ENCODE results near the gene FAAP24. TPM values are rescaled to one million over a fixed set of nuclear protein-coding genes. Genes with fewer than 3 reads are reported as not detected.
"Not testable (repeated sequence)": the region's sequence is repeated elsewhere in the genome, so short reads cannot be mapped to it uniquely, and the experiment has no call there.

Gene FAAP24
- polyA plus RNA-seq, 2 donors, result 0.51 to 1.7 TPM

- H3K27me3 ChIP-seq (ENCODE audit: control insufficient read depth in 1 of 2, insufficient read depth in 2 of 2, low read length in 2 of 2); H3K4me1 ChIP-seq (ENCODE audit: control insufficient read depth in 2 of 2, insufficient read depth in 2 of 2, low read length in 1 of 2); H3K9me3 ChIP-seq (ENCODE audit: control insufficient read depth in 2 of 2, insufficient read depth in 1 of 2, low read depth in 1 of 2, low read length in 1 of 2); H3K27ac ChIP-seq (ENCODE audit: low read depth in 2 of 2, low read length in 1 of 2); H3K36me3 ChIP-seq (ENCODE audit: control insufficient read depth in 2 of 2, insufficient read depth in 2 of 2, low read length in 1 of 2); H3K4me3 ChIP-seq (ENCODE audit: low read depth in 1 of 2, low read length in 2 of 2): not testable (repeated sequence)
- WGBS, 2 donors, result 89 to 90% methylated on average over 17 of the region's 17 CpGs
Observed at GRCh38 chr19:32995966-32996365, 23.9 kb downstream of the FAAP24 start.

DNA sequence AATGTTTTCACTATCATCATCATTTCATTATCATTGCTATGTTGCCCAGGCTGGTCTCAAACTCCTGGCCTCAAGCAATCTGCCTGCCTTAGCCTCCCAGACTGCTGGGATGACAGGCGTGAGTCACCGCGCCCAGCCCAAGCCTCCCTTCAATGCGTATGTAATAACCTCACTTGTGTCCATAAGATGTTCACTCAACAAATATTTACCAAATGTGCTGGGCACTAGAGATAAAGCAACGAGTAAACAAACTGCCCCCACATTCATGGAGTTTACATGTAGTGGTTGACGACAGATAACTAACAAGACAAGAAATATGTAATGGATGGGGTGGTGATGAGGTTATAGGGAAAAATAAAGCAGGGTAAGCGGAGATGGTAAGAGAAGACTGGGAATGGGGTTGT is 25.0 kb downstream of the FAAP24 start:
- 66 to 69% methylated on average over 7 of the region's 7 CpGs for WGBS, 2 donors
- not testable (repeated sequence) for H3K27ac ChIP-seq (ENCODE audit: low read depth in 2 of 2, low read length in 1 of 2)

GRCh38 chr19:32997716-32998355 is 25.8 kb downstream of the FAAP24 start:
- Histone ChIP-seq H3K27ac (ENCODE audit: low read depth in 2 of 2, low read length in 1 of 2) (no peak overlapping the region), H3K9me3 (ENCODE audit: control insufficient read depth in 2 of 2, insufficient read depth in 1 of 2, low read depth in 1 of 2, low read length in 1 of 2) (no peaks in the 10 kb centered on the region), H3K4me1 (ENCODE audit: control insufficient read depth in 2 of 2, insufficient read depth in 2 of 2, low read length in 1 of 2) (no peaks in the 10 kb centered on the region), H3K36me3 (ENCODE audit: control insufficient read depth in 2 of 2, insufficient read depth in 2 of 2, low read length in 1 of 2) (no peaks in the 10 kb centered on the region), H3K27me3 (ENCODE audit: control insufficient read depth in 1 of 2, insufficient read depth in 2 of 2, low read length in 2 of 2) (no peaks in the 10 kb centered on the region), H3K4me3 (ENCODE audit: low read depth in 1 of 2, low read length in 2 of 2) (no peak overlapping the region)
- WGBS, 2 donors, result 89 to 91% methylated on average over 14 of the region's 14 CpGs

More for the DNA sequence above, 25.0 kb downstream of the FAAP24 start:
- not testable (repeated sequence) for H3K27me3 ChIP-seq (ENCODE audit: control insufficient read depth in 1 of 2, insufficient read depth in 2 of 2, low read length in 2 of 2); H3K36me3 ChIP-seq (ENCODE audit: control insufficient read depth in 2 of 2, insufficient read depth in 2 of 2, low read length in 1 of 2); H3K4me1 ChIP-seq (ENCODE audit: control insufficient read depth in 2 of 2, insufficient read depth in 2 of 2, low read length in 1 of 2); H3K9me3 ChIP-seq (ENCODE audit: control insufficient read depth in 2 of 2, insufficient read depth in 1 of 2, low read depth in 1 of 2, low read length in 1 of 2); H3K4me3 ChIP-seq (ENCODE audit: low read depth in 1 of 2, low read length in 2 of 2)

DNA sequence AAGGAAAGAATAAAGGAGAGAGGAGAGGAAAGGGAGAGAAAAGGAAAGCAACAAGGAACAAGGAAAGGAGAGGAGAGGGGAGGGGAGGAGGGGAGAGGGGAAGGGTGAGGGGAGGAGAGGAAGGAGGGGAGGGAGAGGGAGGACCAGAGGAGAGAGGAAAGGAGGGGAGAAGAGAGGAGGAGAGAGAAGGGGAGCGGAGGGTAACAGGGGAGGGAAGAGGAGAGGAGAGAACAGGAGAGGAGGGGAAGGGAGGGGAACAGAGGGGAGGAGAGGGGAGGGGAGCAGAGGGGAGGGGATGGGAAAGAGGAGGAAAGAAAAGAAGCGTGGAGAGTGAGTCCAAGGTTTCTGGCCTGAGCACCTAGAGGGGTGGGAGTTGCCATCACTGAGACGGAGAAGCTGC is 26.7 kb downstream of the FAAP24 start:
- no peaks in the 10 kb centered on the region for H3K4me1 ChIP-seq (ENCODE audit: control insufficient read depth in 2 of 2, insufficient read depth in 2 of 2, low read length in 1 of 2)
- 84 to 91% methylated on average over 3 of the region's 3 CpGs for WGBS, 2 donors
- H3K27ac ChIP-seq (ENCODE audit: low read depth in 2 of 2, low read length in 1 of 2), result no peak overlapping the region
- no peaks in the 10 kb centered on the region for H3K36me3 ChIP-seq (ENCODE audit: control insufficient read depth in 2 of 2, insufficient read depth in 2 of 2, low read length in 1 of 2)
- H3K9me3 ChIP-seq (ENCODE audit: control insufficient read depth in 2 of 2, insufficient read depth in 1 of 2, low read depth in 1 of 2, low read length in 1 of 2), result no peaks in the 10 kb centered on the region
- H3K4me3 ChIP-seq (ENCODE audit: low read depth in 1 of 2, low read length in 2 of 2), result no peak overlapping the region
- no peaks in the 10 kb centered on the region for H3K27me3 ChIP-seq (ENCODE audit: control insufficient read depth in 1 of 2, insufficient read depth in 2 of 2, low read length in 2 of 2)

DNA sequence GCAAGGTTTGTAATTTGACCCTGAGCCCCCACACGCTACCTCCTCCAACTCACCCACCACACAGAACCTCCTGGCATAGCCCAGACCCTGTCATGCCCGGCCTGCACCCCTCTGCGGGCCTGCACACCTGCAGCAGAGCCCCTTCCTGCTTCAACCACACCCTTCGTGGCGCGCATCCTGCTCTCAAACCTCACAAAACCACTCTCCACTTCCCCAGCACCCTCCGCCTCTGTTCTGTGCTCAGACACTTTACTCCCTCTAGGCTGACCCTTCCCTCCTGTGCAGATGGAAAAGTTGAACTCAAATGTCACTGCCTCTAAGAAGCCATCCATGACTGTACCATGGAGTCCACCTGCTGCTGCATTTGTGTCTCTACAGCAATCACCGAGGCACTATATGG is 28.5 kb downstream of the FAAP24 start:
- Histone ChIP-seq H3K9me3 (ENCODE audit: control insufficient read depth in 2 of 2, insufficient read depth in 1 of 2, low read depth in 1 of 2, low read length in 1 of 2) (no peaks in the 10 kb centered on the region), H3K4me1 (ENCODE audit: control insufficient read depth in 2 of 2, insufficient read depth in 2 of 2, low read length in 1 of 2) (no peaks in the 10 kb centered on the region), H3K27ac (ENCODE audit: low read depth in 2 of 2, low read length in 1 of 2) (no peak overlapping the region), H3K27me3 (ENCODE audit: control insufficient read depth in 1 of 2, insufficient read depth in 2 of 2, low read length in 2 of 2) (no peaks in the 10 kb centered on the region), H3K36me3 (ENCODE audit: control insufficient read depth in 2 of 2, insufficient read depth in 2 of 2, low read length in 1 of 2) (no peaks in the 10 kb centered on the region), H3K4me3 (ENCODE audit: low read depth in 1 of 2, low read length in 2 of 2) (no peak overlapping the region)
- 80 to 87% methylated on average over 8 of the region's 8 CpGs for WGBS, 2 donors

DNA sequence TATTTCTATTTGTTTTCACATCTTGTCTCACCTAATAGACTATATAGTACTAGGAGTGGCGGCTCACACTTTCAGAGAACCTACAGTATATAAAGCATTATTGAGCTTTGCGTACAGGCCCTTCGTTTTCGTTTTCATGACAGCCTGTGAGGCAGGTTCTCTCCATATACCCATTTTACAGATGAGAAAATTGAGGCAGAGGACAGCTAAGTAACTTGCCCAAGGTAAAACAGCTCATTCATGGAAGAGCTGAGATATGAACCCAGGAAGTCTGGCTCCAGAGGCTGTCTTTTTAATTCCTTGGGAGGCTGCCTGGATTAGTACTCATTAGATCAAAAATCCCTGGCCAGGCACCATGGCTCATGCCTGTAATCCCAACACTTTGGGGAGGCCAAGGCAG is 28.9 kb downstream of the FAAP24 start:
- no peaks in the 10 kb centered on the region for H3K4me1 ChIP-seq (ENCODE audit: control insufficient read depth in 2 of 2, insufficient read depth in 2 of 2, low read length in 1 of 2)
- no peaks in the 10 kb centered on the region for H3K9me3 ChIP-seq (ENCODE audit: control insufficient read depth in 2 of 2, insufficient read depth in 1 of 2, low read depth in 1 of 2, low read length in 1 of 2)
- 89 to 94% methylated on average over 4 of the region's 4 CpGs for WGBS, 2 donors
- H3K27me3 ChIP-seq (ENCODE audit: control insufficient read depth in 1 of 2, insufficient read depth in 2 of 2, low read length in 2 of 2), result no peaks in the 10 kb centered on the region
- H3K36me3 ChIP-seq (ENCODE audit: control insufficient read depth in 2 of 2, insufficient read depth in 2 of 2, low read length in 1 of 2), result no peaks in the 10 kb centered on the region
- H3K27ac ChIP-seq (ENCODE audit: low read depth in 2 of 2, low read length in 1 of 2), result no peak overlapping the region
- no peak overlapping the region for H3K4me3 ChIP-seq (ENCODE audit: low read depth in 1 of 2, low read length in 2 of 2)

DNA sequence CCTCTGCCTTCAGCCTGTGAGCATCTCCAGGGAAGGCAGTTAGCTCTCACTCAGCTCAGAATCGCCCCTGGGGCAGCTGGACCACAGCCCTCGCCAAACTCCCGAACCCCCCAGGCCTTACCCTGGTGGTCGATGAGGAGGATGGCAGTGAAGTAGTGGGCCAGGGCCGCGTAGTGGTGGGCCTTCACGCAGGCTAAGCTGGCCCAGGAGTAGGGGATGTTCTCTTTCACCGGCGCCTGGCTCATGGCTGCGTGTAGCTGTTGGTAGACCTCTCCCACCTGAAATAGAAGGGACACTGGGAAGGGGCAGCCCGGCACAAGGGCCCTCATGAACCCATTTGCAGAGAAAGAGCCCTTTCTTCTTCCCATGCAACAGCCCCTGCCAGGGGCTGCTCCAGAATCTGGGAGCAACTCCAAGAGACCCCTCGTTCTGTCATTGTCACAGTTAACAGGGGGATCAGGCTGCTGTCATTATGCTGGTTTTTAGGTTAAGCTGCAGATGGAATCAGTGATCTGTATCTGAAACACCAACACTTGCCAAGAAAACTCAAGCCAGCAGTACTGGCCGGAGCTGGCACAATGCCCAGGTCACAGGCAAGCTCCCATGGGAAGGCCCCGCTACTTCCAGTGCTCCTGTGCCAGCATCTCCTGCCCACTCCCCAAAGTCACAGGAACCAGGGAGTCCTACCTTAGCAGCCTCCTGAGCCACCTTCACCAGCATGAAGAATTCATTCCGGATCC is 30.3 kb downstream of the FAAP24 start:
- H3K9me3 ChIP-seq (ENCODE audit: control insufficient read depth in 2 of 2, insufficient read depth in 1 of 2, low read depth in 1 of 2, low read length in 1 of 2); H3K27me3 ChIP-seq (ENCODE audit: control insufficient read depth in 1 of 2, insufficient read depth in 2 of 2, low read length in 2 of 2); H3K36me3 ChIP-seq (ENCODE audit: control insufficient read depth in 2 of 2, insufficient read depth in 2 of 2, low read length in 1 of 2); H3K4me3 ChIP-seq (ENCODE audit: low read depth in 1 of 2, low read length in 2 of 2); H3K27ac ChIP-seq (ENCODE audit: low read depth in 2 of 2, low read length in 1 of 2); H3K4me1 ChIP-seq (ENCODE audit: control insufficient read depth in 2 of 2, insufficient read depth in 2 of 2, low read length in 1 of 2): not testable (repeated sequence)
- 82 to 83% methylated on average over 15 of the region's 15 CpGs for WGBS, 2 donors

GRCh38 chr19:33003424-33004024 is 31.5 kb downstream of the FAAP24 start:
- not testable (repeated sequence) for H3K27ac ChIP-seq (ENCODE audit: low read depth in 2 of 2, low read length in 1 of 2); H3K4me1 ChIP-seq (ENCODE audit: control insufficient read depth in 2 of 2, insufficient read depth in 2 of 2, low read length in 1 of 2); H3K27me3 ChIP-seq (ENCODE audit: control insufficient read depth in 1 of 2, insufficient read depth in 2 of 2, low read length in 2 of 2); H3K4me3 ChIP-seq (ENCODE audit: low read depth in 1 of 2, low read length in 2 of 2); H3K36me3 ChIP-seq (ENCODE audit: control insufficient read depth in 2 of 2, insufficient read depth in 2 of 2, low read length in 1 of 2); H3K9me3 ChIP-seq (ENCODE audit: control insufficient read depth in 2 of 2, insufficient read depth in 1 of 2, low read depth in 1 of 2, low read length in 1 of 2)
- WGBS, 2 donors, result 77 to 80% methylated on average over 6 of the region's 6 CpGs

GRCh38 chr19:33005440-33005839 is 33.4 kb downstream of the FAAP24 start:
- Histone ChIP-seq H3K27ac (ENCODE audit: low read depth in 2 of 2, low read length in 1 of 2) (no peak overlapping the region), H3K27me3 (ENCODE audit: control insufficient read depth in 1 of 2, insufficient read depth in 2 of 2, low read length in 2 of 2) (no peaks in the 10 kb centered on the region), H3K4me1 (ENCODE audit: control insufficient read depth in 2 of 2, insufficient read depth in 2 of 2, low read length in 1 of 2) (no peaks in the 10 kb centered on the region), H3K36me3 (ENCODE audit: control insufficient read depth in 2 of 2, insufficient read depth in 2 of 2, low read length in 1 of 2) (no peaks in the 10 kb centered on the region), H3K9me3 (ENCODE audit: control insufficient read depth in 2 of 2, insufficient read depth in 1 of 2, low read depth in 1 of 2, low read length in 1 of 2) (no peaks in the 10 kb centered on the region), H3K4me3 (ENCODE audit: low read depth in 1 of 2, low read length in 2 of 2) (no peak overlapping the region)
- 47 to 63% methylated on average over 5 of the region's 5 CpGs for WGBS, 2 donors

GRCh38 chr19:33008738-33009137 is 36.7 kb downstream of the FAAP24 start:
- H3K36me3 ChIP-seq (ENCODE audit: control insufficient read depth in 2 of 2, insufficient read depth in 2 of 2, low read length in 1 of 2), result no peaks in the 10 kb centered on the region
- no peaks in the 10 kb centered on the region for H3K9me3 ChIP-seq (ENCODE audit: control insufficient read depth in 2 of 2, insufficient read depth in 1 of 2, low read depth in 1 of 2, low read length in 1 of 2)
- no peak overlapping the region for H3K27ac ChIP-seq (ENCODE audit: low read depth in 2 of 2, low read length in 1 of 2)
- H3K4me3 ChIP-seq (ENCODE audit: low read depth in 1 of 2, low read length in 2 of 2), result no peak overlapping the region
- H3K27me3 ChIP-seq (ENCODE audit: control insufficient read depth in 1 of 2, insufficient read depth in 2 of 2, low read length in 2 of 2), result no peaks in the 10 kb centered on the region
- H3K4me1 ChIP-seq (ENCODE audit: control insufficient read depth in 2 of 2, insufficient read depth in 2 of 2, low read length in 1 of 2), result no peaks in the 10 kb centered on the region
- WGBS, 2 donors, result 90 to 95% methylated on average over 4 of the region's 4 CpGs

All from esophagus (tissue), 2 donors.